ENCODE data around the gene GON7. TPM values are rescaled to one million over a fixed set of nuclear protein-coding genes. Genes with fewer than 3 reads are reported as not detected.

GON7 gene
- total and polyA plus RNA-seq, 4 experiments from 2014 or later: 11.6 to 28.8 (median 17.9) TPM

- Mint-ChIP-seq H3K4me1 (peaks cover 0 to 2% (median 0%) of the 10 kb centered on the region in 4 donors), H3K9me3 (no peaks in the 10 kb centered on the region), H3K4me3 (no peak overlapping the region), H3K27ac (no peak overlapping the region), H3K36me3 (peaks cover 42 to 51% of the 10 kb centered on the region in 2 donors), H3K27me3 (no peaks in the 10 kb centered on the region)
- ChIA-PET CTCF (ENCODE audit: partially characterized antibody) (interaction anchor here (1.2 to 3.0 kb wide), 2 partner anchors 13 to 107 kb away, joined by 5 to 10 read pairs; no protein-coding TSS in a partner anchor), POLR2A (ENCODE audit: partially characterized antibody) (no interaction called here)
- Histone ChIP-seq H3K4me3 (ENCODE audit: low read length in 2 of 2) (no peak overlapping the region), H3K27ac (ENCODE audit: low read depth, low read length) (no peak overlapping the region), H3K27me3 (ENCODE audit: insufficient read depth, low read length) (no peaks in the 10 kb centered on the region), H3K9me3 (ENCODE audit: control insufficient read depth in 1 of 2, low read length in 2 of 2) (no peaks in the 10 kb centered on the region), H3K36me3 (ENCODE audit: insufficient read depth, low read length) (peaks cover 15% of the 10 kb centered on the region), H3K4me1 (ENCODE audit: insufficient read depth, low read length) (no peaks in the 10 kb centered on the region)
- intact Hi-C loops (cut with micrococcal nuclease): no loop called here
- DNase-seq: no peak
Observed at GRCh38 chr14:93220509-93220908, 13.6 kb upstream of the GON7 start.

GRCh38 chr14:93219103-93219726 is 12.3 kb upstream of the GON7 start:
- H3K27me3 ChIP-seq (ENCODE audit: insufficient read depth, low read length): no peaks in the 10 kb centered on the region
- H3K4me3 ChIP-seq (ENCODE audit: low read length in 2 of 2): no peak overlapping the region
- H3K27ac Mint-ChIP-seq: no peak overlapping the region
- ChIA-PET CTCF (ENCODE audit: partially characterized antibody) (interaction anchor here (0.5 to 4.2 kb wide), 13 partner anchors 9 to 980 kb away, joined by 3 to 56 read pairs (median 3); partner anchors contain the start of genes GON7, LYSET, MOAP1 and UBR7), POLR2A (ENCODE audit: partially characterized antibody) (interaction anchor here (1.0 to 1.3 kb wide), 2 partner anchors 34 to 106 kb away, joined by 4 to 5 read pairs; partner anchors contain the start of genes LYSET and MOAP1)
- no peaks in the 10 kb centered on the region for H3K9me3 ChIP-seq (ENCODE audit: control insufficient read depth in 1 of 2, low read length in 2 of 2)
- H3K27me3 Mint-ChIP-seq: no peaks in the 10 kb centered on the region
- H3K9me3 Mint-ChIP-seq: no peaks in the 10 kb centered on the region
- H3K36me3 ChIP-seq (ENCODE audit: insufficient read depth, low read length): peaks cover 15% of the 10 kb centered on the region
- intact Hi-C loops (cut with micrococcal nuclease): loop anchor here (1.0 kb wide), 2 partner anchors 80 to 106 kb away; no protein-coding TSS in a partner anchor
- H3K36me3 Mint-ChIP-seq: peaks cover 38 to 57% of the 10 kb centered on the region in 2 donors
- H3K4me1 ChIP-seq (ENCODE audit: insufficient read depth, low read length): no peaks in the 10 kb centered on the region
- no peak overlapping the region for H3K4me3 Mint-ChIP-seq
- H3K4me1 Mint-ChIP-seq: peaks cover 0 to 2% (median 0%) of the 10 kb centered on the region in 4 donors
- DNase-seq: peak; percentile 43 to 69 (median 52)
- H3K27ac ChIP-seq (ENCODE audit: low read depth, low read length): no peak overlapping the region

GRCh38 chr14:93214598-93214997 is 7.7 kb upstream of the GON7 start:
- Histone ChIP-seq H3K9me3 (ENCODE audit: control insufficient read depth in 1 of 2, low read length in 2 of 2) (no peaks in the 10 kb centered on the region), H3K36me3 (ENCODE audit: insufficient read depth, low read length) (peaks cover 25% of the 10 kb centered on the region), H3K27ac (ENCODE audit: low read depth, low read length) (no peak overlapping the region), H3K27me3 (ENCODE audit: insufficient read depth, low read length) (no peaks in the 10 kb centered on the region), H3K4me1 (ENCODE audit: insufficient read depth, low read length) (peaks cover 1% of the 10 kb centered on the region), H3K4me3 (ENCODE audit: low read length in 2 of 2) (no peak overlapping the region)
- intact Hi-C loops (cut with micrococcal nuclease): no loop called here
- H3K4me1 Mint-ChIP-seq: peaks cover 1 to 3% (median 2%) of the 10 kb centered on the region in 4 donors
- H3K9me3 Mint-ChIP-seq: no peaks in the 10 kb centered on the region
- H3K4me3 Mint-ChIP-seq: no peak overlapping the region
- H3K36me3 Mint-ChIP-seq: peaks cover 28 to 54% of the 10 kb centered on the region in 2 donors
- POLR2A ChIA-PET (ENCODE audit: partially characterized antibody): no interaction called here
- H3K27me3 Mint-ChIP-seq: no peaks in the 10 kb centered on the region
- no peak for DNase-seq
- peak overlapping the region in 1 of 7 donors; percentile 35 for H3K27ac Mint-ChIP-seq
- CTCF ChIA-PET (ENCODE audit: partially characterized antibody): no interaction called here

- peaks cover 9 to 21% (median 17%) of the 10 kb centered on the region in 4 donors for H3K4me1 Mint-ChIP-seq
- H3K4me3 ChIP-seq (ENCODE audit: low read length in 2 of 2): no peak overlapping the region
- CTCF ChIA-PET (ENCODE audit: partially characterized antibody): interaction anchor here (1.2 to 1.3 kb wide), 2 partner anchors 27 to 99 kb away, joined by 3 read pairs; partner anchors contain the start of gene LYSET
- no peak for DNase-seq
- H3K9me3 Mint-ChIP-seq: no peaks in the 10 kb centered on the region
- peaks cover 22% of the 10 kb centered on the region for H3K36me3 ChIP-seq (ENCODE audit: insufficient read depth, low read length)
- peaks cover 20 to 47% of the 10 kb centered on the region in 2 donors for H3K36me3 Mint-ChIP-seq
- no peak overlapping the region for H3K4me3 Mint-ChIP-seq
- no peaks in the 10 kb centered on the region for H3K9me3 ChIP-seq (ENCODE audit: control insufficient read depth in 1 of 2, low read length in 2 of 2)
- no peak overlapping the region for H3K27ac ChIP-seq (ENCODE audit: low read depth, low read length)
- no peak overlapping the region for H3K27ac Mint-ChIP-seq
- no peaks in the 10 kb centered on the region for H3K27me3 Mint-ChIP-seq
- no peaks in the 10 kb centered on the region for H3K27me3 ChIP-seq (ENCODE audit: insufficient read depth, low read length)
- intact Hi-C loops (cut with micrococcal nuclease): no loop called here
- POLR2A ChIA-PET (ENCODE audit: partially characterized antibody): no interaction called here
- H3K4me1 ChIP-seq (ENCODE audit: insufficient read depth, low read length): peaks cover 21% of the 10 kb centered on the region
Observed at GRCh38 chr14:93212432-93212831, 5.6 kb upstream of the GON7 start.

GRCh38 chr14:93207468-93208308 is 823 bp upstream of the GON7 start:
- no peaks in the 10 kb centered on the region for H3K9me3 Mint-ChIP-seq
- H3K36me3 Mint-ChIP-seq: peaks cover 5 to 28% of the 10 kb centered on the region in 2 donors
- no peaks in the 10 kb centered on the region for H3K27me3 ChIP-seq (ENCODE audit: insufficient read depth, low read length)
- peaks cover 26 to 50% (median 38%) of the 10 kb centered on the region in 4 donors for H3K4me1 Mint-ChIP-seq
- DNase-seq: peak in 2 of 5 donors; percentile 19 to 53
- H3K36me3 ChIP-seq (ENCODE audit: insufficient read depth, low read length): peaks cover 13% of the 10 kb centered on the region
- no peaks in the 10 kb centered on the region for H3K9me3 ChIP-seq (ENCODE audit: control insufficient read depth in 1 of 2, low read length in 2 of 2)
- peak overlapping the region; percentile 89 to 99 (median 97) for H3K4me3 Mint-ChIP-seq
- POLR2A ChIA-PET (ENCODE audit: partially characterized antibody): interaction anchor here (1.0 to 5.7 kb wide), 6 partner anchors 13 to 94 kb away, joined by 3 to 85 read pairs (median 6); partner anchors contain the start of genes ITPK1, LYSET and MOAP1
- peak overlapping the region; percentile 73 to 99 for H3K4me3 ChIP-seq (ENCODE audit: low read length in 2 of 2)
- H3K27me3 Mint-ChIP-seq: no peaks in the 10 kb centered on the region
- CTCF ChIA-PET (ENCODE audit: partially characterized antibody): interaction anchor here (0.9 to 5.4 kb wide), 9 partner anchors 11 to 688 kb away, joined by 3 to 41 read pairs (median 6); partner anchors contain the start of genes LYSET and MOAP1
- intact Hi-C loops (cut with micrococcal nuclease): loop anchor here (1.0 to 2.0 kb wide), 2 partner anchors 22 to 125 kb away; partner anchors contain the start of genes BTBD7 and LYSET
- peak overlapping the region; percentile 77 for H3K27ac ChIP-seq (ENCODE audit: low read depth, low read length)
- peaks cover 42% of the 10 kb centered on the region for H3K4me1 ChIP-seq (ENCODE audit: insufficient read depth, low read length)
- peak overlapping the region; percentile 68 to 96 (median 88) for H3K27ac Mint-ChIP-seq

- no peak overlapping the region for H3K4me3 ChIP-seq (ENCODE audit: low read length in 2 of 2)
- no peaks in the 10 kb centered on the region for H3K9me3 Mint-ChIP-seq
- ChIA-PET CTCF (ENCODE audit: partially characterized antibody) (no interaction called here), POLR2A (ENCODE audit: partially characterized antibody) (no interaction called here)
- H3K4me1 Mint-ChIP-seq: peaks cover 14 to 27% (median 19%) of the 10 kb centered on the region in 4 donors
- no peaks in the 10 kb centered on the region for H3K27me3 Mint-ChIP-seq
- H3K27ac ChIP-seq (ENCODE audit: low read depth, low read length): no peak overlapping the region
- H3K9me3 ChIP-seq (ENCODE audit: control insufficient read depth in 1 of 2, low read length in 2 of 2): no peaks in the 10 kb centered on the region
- no peaks in the 10 kb centered on the region for H3K36me3 ChIP-seq (ENCODE audit: insufficient read depth, low read length)
- no peak for DNase-seq
- H3K27me3 ChIP-seq (ENCODE audit: insufficient read depth, low read length): no peaks in the 10 kb centered on the region
- intact Hi-C loops (cut with micrococcal nuclease): no loop called here
- peaks cover 19% of the 10 kb centered on the region for H3K4me1 ChIP-seq (ENCODE audit: insufficient read depth, low read length)
- H3K4me3 Mint-ChIP-seq: no peak overlapping the region
- H3K36me3 Mint-ChIP-seq: peaks cover 0 to 10% of the 10 kb centered on the region in 2 donors
- H3K27ac Mint-ChIP-seq: peak overlapping the region in 1 of 7 donors; percentile 47
Observed at GRCh38 chr14:93201155-93201704, 5.6 kb downstream of the GON7 start.

Measured in CD4-positive, alpha-beta memory T cell (primary cell).